OCI-LY3 (cell line): Measurements from ENCODE around the gene BRSK1.

ENCODE experiments used
- H2AFZ ChIP-seq: fragments of 200-600, 300-600 bp; shearing (Covaris generic); 2 replicates; pipeline ENCODE4 v1.6.0; 2014; ENCODE audit warnings: antibody characterized with exemption, low read depth, low read length
- H3K27ac ChIP-seq: fragments of 200-600, 300-600 bp; sonication (generic); 2 replicates; pipeline ENCODE4 v1.5.1; 2014; ENCODE audit warnings: mild to moderate bottlenecking, low read length, moderate library complexity, mixed read lengths
- H3K27me3 ChIP-seq: fragments of 200-600, 300-600 bp; sonication (generic); 2 replicates; pipeline ENCODE4 v1.6.1; 2014; ENCODE audit warnings: low read depth, low read length, mixed read lengths
- H3K36me3 ChIP-seq: fragments of 200-600, 300-600 bp; sonication (generic); replicated peaks from 2 replicates; pipeline ENCODE3; 2014; ENCODE audit warnings: low read depth, low read length, mixed read lengths
- H3K4me1 ChIP-seq: fragments of 300-600, 200-600 bp; sonication (generic); 2 replicates; pipeline ENCODE4 v1.6.1; 2014; ENCODE audit warnings: low read length, mixed read lengths
- H3K4me2 ChIP-seq: fragments of 200-600, 300-600 bp; sonication (generic); 2 replicates; pipeline ENCODE4 v1.6.1; 2014; ENCODE audit warnings: low read length, mixed read lengths
- H3K4me3 ChIP-seq: fragments of 300-600, 200-600 bp; sonication (generic); 2 replicates; pipeline ENCODE4 v1.5.1; 2014; ENCODE audit warnings: antibody characterized with exemption, mild to moderate bottlenecking, low read length, moderate library complexity
- H3K79me2 ChIP-seq: fragments of 300-600, 200-600 bp; shearing (Covaris generic); 2 replicates; pipeline ENCODE4 v1.6.1; 2014; ENCODE audit warnings: mild to moderate bottlenecking, low read length, mixed read lengths
- H3K9ac ChIP-seq: fragments of 300-600, 200-600 bp; shearing (Covaris generic); 2 replicates; pipeline ENCODE4 v1.6.0; 2014; ENCODE audit warnings: mild to moderate bottlenecking, low read length, moderate library complexity
- H3K9me3 ChIP-seq: fragments of 200-600, 300-600 bp; shearing (Covaris generic); 2 replicates; pipeline ENCODE4 v1.6.1; 2014; ENCODE audit warnings: low read length, mixed read lengths; ENCODE audit not compliant: insufficient read depth
- H4K20me1 ChIP-seq: fragments of 200-600, 300-600 bp; sonication (generic); 2 replicates; pipeline ENCODE4 v1.6.1; 2016; ENCODE audit warnings: low read length, mixed read lengths; ENCODE audit not compliant: insufficient read depth
- CTCF ChIP-seq: fragments of 200-600, 300-600 bp; sonication (generic); IDR thresholded peaks from 2 replicates; pipeline ENCODE4 v1.5.1; 2014; ENCODE audit warnings: antibody characterized with exemption, low read length, low read depth
- EZH2phosphoT487 ChIP-seq: fragments of 200-600 bp; shearing (Covaris generic); IDR thresholded peaks from 2 replicates; pipeline ENCODE4 v1.6.1; 2018; ENCODE audit warnings: antibody characterized with exemption, mixed run types, low read depth

BRSK1 gene

DNA sequence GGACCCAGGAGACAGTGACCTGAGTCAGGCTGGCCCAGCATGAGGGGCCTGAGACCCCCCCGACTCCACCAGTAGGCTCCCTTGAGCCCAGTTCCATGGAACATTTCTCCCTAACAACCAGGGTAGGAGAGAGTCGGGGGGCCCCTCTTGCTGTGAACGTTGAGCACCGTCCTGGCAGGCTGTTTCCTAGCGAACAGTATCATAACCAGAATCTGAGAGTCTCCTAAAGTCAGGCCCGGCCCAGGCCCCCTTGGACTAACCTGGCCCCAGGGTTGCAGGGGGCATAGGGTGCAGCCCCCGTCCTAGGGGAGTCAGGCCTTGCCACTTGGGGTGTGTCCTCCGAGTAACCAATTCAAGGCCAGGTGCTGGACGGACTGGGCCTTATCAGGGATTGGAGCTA lies 27.6 kb downstream of the BRSK1 start:
- TF ChIP-seq CTCF, result no peak
- TF ChIP-seq EZH2phosphoT487, result no peak
- H3K9ac ChIP-seq, result no peak overlapping the region
- no peak overlapping the region for H3K27ac ChIP-seq
- H3K79me2 ChIP-seq, result no peaks in the 10 kb centered on the region
- H2AFZ ChIP-seq, result no peak overlapping the region
- no peaks in the 10 kb centered on the region for H3K27me3 ChIP-seq
- no peak overlapping the region for H3K4me2 ChIP-seq
- H3K4me3 ChIP-seq, result no peak overlapping the region
- H4K20me1 ChIP-seq, result no peaks in the 10 kb centered on the region
- H3K4me1 ChIP-seq, result no peaks in the 10 kb centered on the region
- H3K9me3 ChIP-seq, result no peaks in the 10 kb centered on the region
- H3K36me3 ChIP-seq, result no peaks in the 10 kb centered on the region

DNA sequence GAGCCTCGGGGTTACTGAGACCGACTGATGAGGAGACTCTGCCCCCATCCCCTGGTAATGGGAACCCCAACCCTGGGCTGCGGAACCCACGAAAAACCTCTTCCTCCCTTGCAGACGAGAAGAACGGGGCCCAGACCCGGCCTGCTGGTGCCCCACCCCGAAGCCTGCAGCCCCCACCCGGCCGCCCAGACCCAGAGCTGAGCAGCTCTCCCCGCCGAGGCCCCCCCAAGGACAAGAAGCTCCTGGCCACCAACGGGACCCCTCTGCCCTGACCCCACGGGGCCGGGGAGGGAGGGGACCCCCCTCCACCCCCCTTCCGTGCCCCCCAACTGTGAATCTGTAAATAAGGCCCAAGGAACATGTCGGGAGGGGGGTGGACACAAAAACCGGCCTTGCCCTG lies 28.0 kb downstream of the BRSK1 start:
- Histone ChIP-seq H3K36me3 (no peaks in the 10 kb centered on the region), H4K20me1 (no peaks in the 10 kb centered on the region), H3K4me3 (no peak overlapping the region), H3K27me3 (no peaks in the 10 kb centered on the region), H3K4me1 (no peaks in the 10 kb centered on the region), H3K9ac (no peak overlapping the region), H3K4me2 (no peak overlapping the region), H3K9me3 (no peaks in the 10 kb centered on the region), H2AFZ (no peak overlapping the region), H3K79me2 (no peaks in the 10 kb centered on the region), H3K27ac (no peak overlapping the region)
- no peak for TF ChIP-seq CTCF
- TF ChIP-seq EZH2phosphoT487, result no peak

DNA sequence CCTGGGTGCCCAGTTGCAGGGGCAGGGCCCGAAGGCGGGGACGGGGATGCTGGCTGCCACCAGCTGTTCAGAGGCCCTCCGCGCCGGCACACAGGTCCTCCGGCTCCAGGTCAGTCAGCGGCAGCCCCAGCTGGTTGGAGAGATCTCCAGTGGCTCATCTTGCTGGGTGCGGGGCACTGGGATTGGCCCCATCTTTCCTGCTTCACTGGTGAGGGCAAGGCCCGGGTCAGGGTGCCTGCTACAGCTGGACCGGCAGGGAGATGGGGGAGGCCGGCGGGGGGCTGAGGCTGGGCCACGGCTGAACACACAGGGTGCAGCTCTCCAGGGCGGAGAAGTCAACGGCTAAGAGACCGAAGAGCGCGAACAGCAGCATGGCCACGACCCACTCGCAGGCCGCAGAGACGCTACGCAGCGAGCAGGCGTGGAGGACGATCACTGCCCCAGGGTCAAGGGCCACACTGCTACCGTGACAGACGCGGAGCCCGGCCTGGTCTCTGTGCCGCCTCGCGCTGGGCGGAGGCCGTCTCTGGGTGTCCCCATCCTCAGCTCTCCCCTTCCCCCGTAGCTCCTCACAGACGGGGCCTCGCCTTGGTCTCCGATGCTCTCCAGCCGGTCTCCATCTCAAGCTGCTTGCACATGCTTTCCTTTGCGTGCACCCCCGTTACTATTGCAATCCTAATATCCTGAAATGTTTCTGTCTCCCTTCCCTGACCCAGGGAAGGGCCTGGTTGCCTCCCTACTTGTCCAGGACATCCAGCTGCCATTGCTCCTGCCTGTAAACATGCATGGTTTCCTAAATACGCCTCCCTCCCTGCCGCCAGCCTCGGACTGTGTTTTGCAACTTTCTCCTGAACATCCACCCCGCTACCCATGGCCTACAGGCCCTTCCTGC lies 29.1 kb downstream of the BRSK1 start:
- Histone ChIP-seq H3K79me2 (no peaks in the 10 kb centered on the region), H3K4me3 (no peak overlapping the region), H3K36me3 (no peaks in the 10 kb centered on the region), H3K27ac (no peak overlapping the region), H4K20me1 (no peaks in the 10 kb centered on the region), H2AFZ (no peak overlapping the region), H3K4me1 (no peaks in the 10 kb centered on the region), H3K9me3 (no peaks in the 10 kb centered on the region), H3K27me3 (no peaks in the 10 kb centered on the region), H3K4me2 (no peak overlapping the region), H3K9ac (no peak overlapping the region)
- TF ChIP-seq CTCF, result no peak
- no peak for TF ChIP-seq EZH2phosphoT487

DNA sequence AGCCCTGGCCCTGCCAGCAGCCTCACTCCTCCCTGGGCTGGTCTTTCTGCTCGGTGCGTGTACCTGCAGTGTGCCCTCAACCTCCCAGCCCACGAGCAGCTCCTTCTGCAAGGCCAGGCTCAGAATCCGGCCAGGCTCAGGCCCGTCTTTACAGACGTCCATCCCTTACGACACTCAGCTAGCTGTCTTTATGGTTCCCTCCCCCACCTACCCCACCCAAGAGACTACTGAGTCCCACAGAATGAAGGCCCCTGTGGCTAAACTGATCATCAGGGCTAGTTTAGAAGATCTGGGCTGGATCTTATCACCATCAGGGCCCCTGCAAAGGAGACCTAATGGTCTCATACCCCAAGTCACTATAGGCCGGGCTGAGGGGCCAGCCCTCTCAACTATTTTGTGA lies 30.6 kb downstream of the BRSK1 start:
- Histone ChIP-seq H2AFZ (no peak overlapping the region), H3K4me1 (no peaks in the 10 kb centered on the region), H3K4me3 (no peak overlapping the region), H3K9ac (no peak overlapping the region), H3K27me3 (no peaks in the 10 kb centered on the region), H3K36me3 (no peaks in the 10 kb centered on the region), H4K20me1 (no peaks in the 10 kb centered on the region), H3K79me2 (no peaks in the 10 kb centered on the region), H3K27ac (no peak overlapping the region), H3K4me2 (no peak overlapping the region), H3K9me3 (no peaks in the 10 kb centered on the region)
- TF ChIP-seq CTCF (no peak), EZH2phosphoT487 (no peak)
